ENCODE data around the gene ADAMTS17.
"Not testable (repeated sequence)": the region's sequence is repeated elsewhere in the genome, so short reads cannot be mapped to it uniquely, and the experiment has no call there.

The ADAMTS17 gene

GRCh38 chr15:100075229-100075628 is 266.5 kb downstream of the ADAMTS17 start:
- no peak for DNase-seq (ENCODE audit: low read depth, low spot score)
- no peak overlapping the region for H3K4me3 ChIP-seq (ENCODE audit: insufficient read length, low read depth)
- TF ChIP-seq YY1 (IDR thresholded peaks at IDR 0.05; ENCODE audit: insufficient read depth, insufficient read length): no peak
- no peaks in the 10 kb centered on the region for H3K9me3 ChIP-seq (ENCODE audit: insufficient read depth, low read length)
- no peaks in the 10 kb centered on the region for H3K27me3 ChIP-seq (ENCODE audit: insufficient read depth, insufficient read length)
- no peaks in the 10 kb centered on the region for H3K4me1 ChIP-seq (ENCODE audit: insufficient read depth, insufficient read length)
- H3K36me3 ChIP-seq (ENCODE audit: insufficient read depth, insufficient read length, low read length): no peaks in the 10 kb centered on the region
- H3K9ac ChIP-seq (ENCODE audit: insufficient read length, low read depth): no peak overlapping the region

- Histone ChIP-seq H3K9me3 (ENCODE audit: insufficient read depth, low read length) (no peaks in the 10 kb centered on the region), H3K9ac (ENCODE audit: insufficient read length, low read depth) (no peak overlapping the region), H3K4me1 (ENCODE audit: insufficient read depth, insufficient read length) (no peaks in the 10 kb centered on the region), H3K36me3 (ENCODE audit: insufficient read depth, insufficient read length, low read length) (no peaks in the 10 kb centered on the region), H3K27me3 (ENCODE audit: insufficient read depth, insufficient read length) (no peaks in the 10 kb centered on the region), H3K4me3 (ENCODE audit: insufficient read length, low read depth) (no peak overlapping the region)
- no peak for DNase-seq (ENCODE audit: low read depth, low spot score)
- TF ChIP-seq ZNF274 (IDR thresholded peaks at IDR 0.05; ENCODE audit: low read depth, low read length) (no peak), YY1 (IDR thresholded peaks at IDR 0.05; ENCODE audit: insufficient read depth, insufficient read length) (no peak), SUZ12 (IDR thresholded peaks at IDR 0.05; ENCODE audit: extremely low read depth, insufficient read depth, insufficient read length) (no peak)
Observed at GRCh38 chr15:100073982-100074381, 267.8 kb downstream of the ADAMTS17 start.

- not testable (repeated sequence) for H3K4me3 ChIP-seq (ENCODE audit: insufficient read length, low read depth); DNase-seq (ENCODE audit: low read depth, low spot score); H3K36me3 ChIP-seq (ENCODE audit: insufficient read depth, insufficient read length, low read length); H3K27me3 ChIP-seq (ENCODE audit: insufficient read depth, insufficient read length); H3K9me3 ChIP-seq (ENCODE audit: insufficient read depth, low read length); H3K9ac ChIP-seq (ENCODE audit: insufficient read length, low read depth); H3K4me1 ChIP-seq (ENCODE audit: insufficient read depth, insufficient read length)
Observed at GRCh38 chr15:100066521-100067280, 275.1 kb downstream of the ADAMTS17 start.

GRCh38 chr15:100061944-100062343 is 279.8 kb downstream of the ADAMTS17 start:
- no peaks in the 10 kb centered on the region for H3K9me3 ChIP-seq (ENCODE audit: insufficient read depth, low read length)
- no peak for DNase-seq (ENCODE audit: low read depth, low spot score)
- TF ChIP-seq ZNF274 (IDR thresholded peaks at IDR 0.05; ENCODE audit: low read depth, low read length) (no peak), YY1 (IDR thresholded peaks at IDR 0.05; ENCODE audit: insufficient read depth, insufficient read length) (no peak), SUZ12 (IDR thresholded peaks at IDR 0.05; ENCODE audit: extremely low read depth, insufficient read depth, insufficient read length) (no peak)

GRCh38 chr15:100060276-100060926 is 281.4 kb downstream of the ADAMTS17 start:
- Histone ChIP-seq H3K4me1 (ENCODE audit: insufficient read depth, insufficient read length) (no peaks in the 10 kb centered on the region), H3K9ac (ENCODE audit: insufficient read length, low read depth) (no peak overlapping the region), H3K4me3 (ENCODE audit: insufficient read length, low read depth) (no peak overlapping the region), H3K9me3 (ENCODE audit: insufficient read depth, low read length) (no peaks in the 10 kb centered on the region), H3K27me3 (ENCODE audit: insufficient read depth, insufficient read length) (no peaks in the 10 kb centered on the region), H3K36me3 (ENCODE audit: insufficient read depth, insufficient read length, low read length) (no peaks in the 10 kb centered on the region)
- no peak for TF ChIP-seq YY1 (IDR thresholded peaks at IDR 0.05; ENCODE audit: insufficient read depth, insufficient read length)
- TF ChIP-seq SUZ12 (IDR thresholded peaks at IDR 0.05; ENCODE audit: extremely low read depth, insufficient read depth, insufficient read length): no peak
- TF ChIP-seq ZNF274 (IDR thresholded peaks at IDR 0.05; ENCODE audit: low read depth, low read length): no peak
- DNase-seq (ENCODE audit: low read depth, low spot score): no peak

More at GRCh38 chr15:100061944-100062343, 279.8 kb downstream of the ADAMTS17 start:
- Histone ChIP-seq H3K4me1 (ENCODE audit: insufficient read depth, insufficient read length) (no peaks in the 10 kb centered on the region), H3K36me3 (ENCODE audit: insufficient read depth, insufficient read length, low read length) (no peaks in the 10 kb centered on the region), H3K27me3 (ENCODE audit: insufficient read depth, insufficient read length) (no peaks in the 10 kb centered on the region), H3K4me3 (ENCODE audit: insufficient read length, low read depth) (no peak overlapping the region), H3K9ac (ENCODE audit: insufficient read length, low read depth) (no peak overlapping the region)

- DNase-seq (ENCODE audit: low read depth, low spot score): no peak
- Histone ChIP-seq H3K9me3 (ENCODE audit: insufficient read depth, low read length) (no peaks in the 10 kb centered on the region), H3K4me3 (ENCODE audit: insufficient read length, low read depth) (no peak overlapping the region), H3K4me1 (ENCODE audit: insufficient read depth, insufficient read length) (no peaks in the 10 kb centered on the region), H3K27me3 (ENCODE audit: insufficient read depth, insufficient read length) (no peaks in the 10 kb centered on the region), H3K9ac (ENCODE audit: insufficient read length, low read depth) (no peak overlapping the region), H3K36me3 (ENCODE audit: insufficient read depth, insufficient read length, low read length) (no peaks in the 10 kb centered on the region)
- no peak for TF ChIP-seq ZNF274 (IDR thresholded peaks at IDR 0.05; ENCODE audit: low read depth, low read length)
Observed at GRCh38 chr15:100059521-100059920, 282.3 kb downstream of the ADAMTS17 start.

- Histone ChIP-seq H3K4me3 (ENCODE audit: insufficient read length, low read depth) (no peak overlapping the region), H3K9me3 (ENCODE audit: insufficient read depth, low read length) (no peaks in the 10 kb centered on the region), H3K27me3 (ENCODE audit: insufficient read depth, insufficient read length) (no peaks in the 10 kb centered on the region), H3K4me1 (ENCODE audit: insufficient read depth, insufficient read length) (no peaks in the 10 kb centered on the region), H3K9ac (ENCODE audit: insufficient read length, low read depth) (no peak overlapping the region), H3K36me3 (ENCODE audit: insufficient read depth, insufficient read length, low read length) (no peaks in the 10 kb centered on the region)
- no peak for TF ChIP-seq YY1 (IDR thresholded peaks at IDR 0.05; ENCODE audit: insufficient read depth, insufficient read length)
- TF ChIP-seq ZNF274 (IDR thresholded peaks at IDR 0.05; ENCODE audit: low read depth, low read length): no peak
- no peak for TF ChIP-seq SUZ12 (IDR thresholded peaks at IDR 0.05; ENCODE audit: extremely low read depth, insufficient read depth, insufficient read length)
- DNase-seq (ENCODE audit: low read depth, low spot score): no peak
Observed at GRCh38 chr15:100059094-100059493, 282.7 kb downstream of the ADAMTS17 start.
